ENCODE measurements around the gene GMPPB. TPM values are rescaled to one million over a fixed set of nuclear protein-coding genes. Genes with fewer than 3 reads are reported as not detected.

GMPPB gene
- total RNA-seq (2013): 15.5 TPM
- polyA plus RNA-seq (10 to 100 TPM; 14.7 to 17.6 (median 17.6) TPM), polyA minus RNA-seq (13.6 and 18.2 TPM in 2 replicates), total RNA-seq (5.8 to 28.4 (median 16.0) reads per million in 11 experiments)

DNA sequence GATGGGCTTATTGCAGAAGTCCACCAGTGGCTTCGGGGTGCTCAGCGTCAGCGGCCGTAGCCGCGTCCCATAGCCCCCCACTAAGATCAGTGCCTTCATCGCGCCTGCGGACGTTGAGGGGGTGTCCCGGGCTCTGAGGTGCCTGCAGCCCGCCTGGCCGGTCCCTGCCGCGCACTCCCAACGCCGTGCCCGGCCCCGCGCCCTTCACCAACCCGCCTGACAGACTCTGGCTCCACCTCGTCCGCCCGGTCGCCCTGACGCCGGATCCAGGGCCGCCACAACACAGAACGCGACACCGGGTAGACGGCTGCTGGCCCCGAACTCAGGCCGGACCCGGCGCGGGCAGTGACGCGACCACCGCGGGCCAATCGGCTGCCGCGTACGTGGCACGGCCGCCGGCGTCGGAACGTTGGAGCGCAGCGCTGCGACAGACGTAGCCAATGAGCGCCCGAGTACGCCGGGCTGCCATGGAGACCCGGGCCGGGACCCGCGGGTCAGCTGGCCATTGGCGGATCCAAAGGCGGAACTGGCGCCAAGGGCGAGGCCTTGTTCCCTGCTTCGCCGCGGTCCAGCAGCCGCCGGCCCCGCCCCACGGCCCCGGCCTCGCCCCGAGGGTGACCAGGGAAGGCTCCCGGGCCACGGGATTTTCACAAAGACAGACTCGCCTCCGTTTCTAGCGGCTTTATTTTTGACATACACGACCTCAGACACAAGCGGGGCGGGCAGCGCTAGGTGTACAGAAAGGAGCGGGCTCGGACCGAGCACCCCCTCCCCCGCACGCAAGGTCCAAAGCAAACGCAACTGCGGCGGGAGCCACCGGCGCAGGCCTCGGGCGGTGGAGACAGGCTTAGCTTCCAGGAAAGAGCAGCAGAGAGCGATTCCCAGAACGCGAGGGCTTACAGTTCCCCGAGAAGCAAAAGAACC lies at the start of gene GMPPB:
GMPPB (minus strand) TSS at position 324 of the 924 bp plus-strand sequence; CDS start at position 99, 225 bp downstream.
- Mint-ChIP-seq H3K9me3 (peaks cover 0 to under 1% (median 0%) of the 10 kb centered on the region in 7 donors), H3K27me3 (ENCODE audit: low read depth in 3 of 3) (peaks cover 0 to 4% (median 2%) of the 10 kb centered on the region in 3 donors), H3K4me1 (peaks cover 30% of the 10 kb centered on the region), H3K36me3 (peaks cover 38 to 58% of the 10 kb centered on the region in 2 donors), H3K4me3 (peak within 1 kb of the TSS; percentile 87 to 95), H3K27ac (peak within 1 kb of the TSS; percentile 92 to 97 (median 96))
- TF ChIP-seq, protein P1, sequence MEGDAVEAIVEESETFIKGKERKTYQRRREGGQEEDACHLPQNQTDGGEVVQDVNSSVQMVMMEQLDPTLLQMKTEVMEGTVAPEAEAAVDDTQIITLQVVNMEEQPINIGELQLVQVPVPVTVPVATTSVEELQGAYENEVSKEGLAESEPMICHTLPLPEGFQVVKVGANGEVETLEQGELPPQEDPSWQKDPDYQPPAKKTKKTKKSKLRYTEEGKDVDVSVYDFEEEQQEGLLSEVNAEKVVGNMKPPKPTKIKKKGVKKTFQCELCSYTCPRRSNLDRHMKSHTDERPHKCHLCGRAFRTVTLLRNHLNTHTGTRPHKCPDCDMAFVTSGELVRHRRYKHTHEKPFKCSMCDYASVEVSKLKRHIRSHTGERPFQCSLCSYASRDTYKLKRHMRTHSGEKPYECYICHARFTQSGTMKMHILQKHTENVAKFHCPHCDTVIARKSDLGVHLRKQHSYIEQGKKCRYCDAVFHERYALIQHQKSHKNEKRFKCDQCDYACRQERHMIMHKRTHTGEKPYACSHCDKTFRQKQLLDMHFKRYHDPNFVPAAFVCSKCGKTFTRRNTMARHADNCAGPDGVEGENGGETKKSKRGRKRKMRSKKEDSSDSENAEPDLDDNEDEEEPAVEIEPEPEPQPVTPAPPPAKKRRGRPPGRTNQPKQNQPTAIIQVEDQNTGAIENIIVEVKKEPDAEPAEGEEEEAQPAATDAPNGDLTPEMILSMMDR (IDR thresholded peaks at IDR 0.05): no peak
- Histone ChIP-seq H2AFZ (ENCODE audit: insufficient read depth, low read depth, low read length, poor library complexity, severe bottlenecking) (peak within 1 kb of the TSS; percentile 92), H3K36me3 (replicated peaks in 1 of 2; ENCODE audit: control insufficient read depth in 1 of 2, insufficient read depth in 2 of 2, low read length in 2 of 2) (peaks cover 39 to 58% of the 10 kb centered on the region in 2 donors), H3K27ac (ENCODE audit: low read depth in 1 of 2, low read length in 2 of 2) (peak within 1 kb of the TSS; percentile 77 to 97), H3K9ac (ENCODE audit: insufficient read depth, low read length, poor library complexity, severe bottlenecking) (peak within 1 kb of the TSS; percentile 91), H3K4me2 (replicated peaks; ENCODE audit: extremely low read depth, low read length, poor library complexity, severe bottlenecking) (peak within 1 kb of the TSS; percentile 93), H3K9me3 (replicated peaks in 1 of 2; ENCODE audit: control insufficient read depth in 1 of 2, insufficient read depth in 1 of 2, low read length in 2 of 2) (no peaks in the 10 kb centered on the region), H4K20me1 (ENCODE audit: insufficient read depth, low read length) (peaks cover 19% of the 10 kb centered on the region), H3K79me2 (ENCODE audit: insufficient read depth, low read length) (peaks cover 22% of the 10 kb centered on the region), H3K27me3 (ENCODE audit: control insufficient read depth in 2 of 2, insufficient read depth in 2 of 2, low read length in 2 of 2) (peaks cover 0 to 1% of the 10 kb centered on the region in 2 donors), H3K4me3 (replicated peaks in 1 of 3; ENCODE audit: low read depth in 2 of 3, low read length in 3 of 3) (peak within 1 kb of the TSS; percentile 82 to 88 (median 82)), H3K4me1 (ENCODE audit: control insufficient read depth in 1 of 2, insufficient read depth in 2 of 2, low read length in 2 of 2) (peaks cover 28 to 38% of the 10 kb centered on the region in 2 donors)
- peak; percentile 95 to 98 (median 96) for DNase-seq
- intact Hi-C loops (cut with micrococcal nuclease): loop anchor here (5.0 to 10.0 kb wide), 3 partner anchors 49 to 63 kb away; partner anchors contain the start of genes APEH (in 2 of the 2) and IP6K1 (in 2 of the 2)
- WGBS (ENCODE audit: insufficient coverage): under 1% methylated on average over 100 of the region's 102 CpGs

DNA sequence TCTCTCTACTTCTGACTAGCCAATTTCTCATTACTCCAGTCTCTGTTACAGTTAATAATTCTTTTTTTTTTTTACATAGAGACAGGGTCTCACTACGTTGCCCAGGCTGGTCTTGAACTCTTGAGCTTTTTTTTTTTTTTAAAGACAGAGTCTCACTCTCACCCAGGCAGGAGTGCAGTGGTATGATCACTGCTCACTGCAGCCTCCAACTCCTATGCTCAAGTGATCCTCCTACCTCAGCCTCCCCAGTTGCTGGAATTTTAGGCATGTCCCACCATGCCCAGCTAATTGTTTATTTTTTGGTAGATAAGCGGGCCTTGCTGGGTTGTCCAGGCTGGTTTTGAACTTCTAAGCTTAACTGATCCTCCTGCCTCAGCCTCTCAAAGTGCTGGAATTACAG lies 49.0 kb upstream of the GMPPB start:
- H3K4me1 ChIP-seq (ENCODE audit: control insufficient read depth in 1 of 2, insufficient read depth in 2 of 2, low read length in 2 of 2): no peaks in the 10 kb centered on the region
- Mint-ChIP-seq H3K4me3 (no peak overlapping the region), H3K27me3 (ENCODE audit: low read depth in 3 of 3) (peaks cover 0 to 2% (median 0%) of the 10 kb centered on the region in 3 donors), H3K4me1 (no peaks in the 10 kb centered on the region), H3K36me3 (peaks cover 30 to 50% of the 10 kb centered on the region in 2 donors), H3K9me3 (no peaks in the 10 kb centered on the region), H3K27ac (peak overlapping the region in 2 of 7 donors; percentile 42 to 61)
- intact Hi-C loops (cut with micrococcal nuclease): no loop called here
- no peak overlapping the region for H3K4me2 ChIP-seq (replicated peaks; ENCODE audit: extremely low read depth, low read length, poor library complexity, severe bottlenecking)
- H2AFZ ChIP-seq (ENCODE audit: insufficient read depth, low read depth, low read length, poor library complexity, severe bottlenecking): no peak overlapping the region
- H3K9ac ChIP-seq (ENCODE audit: insufficient read depth, low read length, poor library complexity, severe bottlenecking): no peak overlapping the region
- peaks cover 18 to 65% of the 10 kb centered on the region in 2 donors for H3K36me3 ChIP-seq (replicated peaks in 1 of 2; ENCODE audit: control insufficient read depth in 1 of 2, insufficient read depth in 2 of 2, low read length in 2 of 2)
- no peak for DNase-seq
- peaks cover 97% of the 10 kb centered on the region for H3K79me2 ChIP-seq (ENCODE audit: insufficient read depth, low read length)
- H3K9me3 ChIP-seq (replicated peaks in 1 of 2; ENCODE audit: control insufficient read depth in 1 of 2, insufficient read depth in 1 of 2, low read length in 2 of 2): no peaks in the 10 kb centered on the region
- TF ChIP-seq, protein P1 (IDR thresholded peaks at IDR 0.05): no peak
- no peaks in the 10 kb centered on the region for H3K27me3 ChIP-seq (ENCODE audit: control insufficient read depth in 2 of 2, insufficient read depth in 2 of 2, low read length in 2 of 2)
- H4K20me1 ChIP-seq (ENCODE audit: insufficient read depth, low read length): peaks cover 96% of the 10 kb centered on the region
- WGBS (ENCODE audit: insufficient coverage): 100% methylated on average over 1 of the region's 2 CpGs
- no peak overlapping the region for H3K27ac ChIP-seq (ENCODE audit: low read depth in 1 of 2, low read length in 2 of 2)
- no peak overlapping the region for H3K4me3 ChIP-seq (replicated peaks in 1 of 3; ENCODE audit: low read depth in 2 of 3, low read length in 3 of 3)

Data from CD14-positive monocyte (primary cell).